K562 (cell line): Measurements from ENCODE around the gene GRB2.

Experiments used
- CEBPB ChIP-seq: fragments of 450-650 bp; IDR thresholded peaks from 2 replicates; pipeline ENCODE4 v1.6.1; 2016; ENCODE audit warnings: missing genetic modification characterization, missing compliant biosample characterization
- EP400 ChIP-seq: fragments of 450-650 bp; IDR thresholded peaks from 2 replicates; pipeline ENCODE4 v1.6.1; 2017; ENCODE audit warnings: antibody characterized with exemption, mild to moderate bottlenecking, moderate library complexity
- EZH2 ChIP-seq: IDR thresholded peaks from 2 replicates; pipeline ENCODE4 v1.6.1; 2012; ENCODE audit warnings: low read depth, mild to moderate bottlenecking, inconsistent platforms, low read length, borderline replicate concordance
- HMG20A ChIP-seq: fragments of 450-650 bp; formaldehyde crosslinking; conservative IDR thresholded peaks from 2 replicates; pipeline ENCODE4 v1.4.0; 2020; ENCODE audit warnings: mild to moderate bottlenecking, mixed read lengths
- IFI16 ChIP-seq: fragments of 250-450 bp; sonication (Bioruptor Pico); IDR thresholded peaks from 2 replicates; pipeline ENCODE4 v2.1.2; 2022; ENCODE audit warnings: mild to moderate bottlenecking, inconsistent platforms
- IRF2 ChIP-seq: sonication (generic); formaldehyde crosslinking; IDR thresholded peaks from 2 replicates; pipeline ENCODE4 v1.8.1; 2022; ENCODE audit warnings: mild to moderate bottlenecking, missing genetic modification reagents
- POLR2A ChIP-seq: fragments of 450-650 bp; conservative IDR thresholded peaks from 2 replicates; pipeline ENCODE4 v1.6.1; 2016
- POLR2B ChIP-seq: fragments of 450-650 bp; IDR thresholded peaks from 2 replicates; pipeline ENCODE4 v1.6.1; 2018; ENCODE audit warnings: low read depth; ENCODE audit not compliant: partially characterized antibody
- TEAD1 ChIP-seq, 2 experiments: fragments of 450-650 bp in 1 of 2; sonication (generic) in 1 of 2; formaldehyde crosslinking; IDR thresholded peaks; 2 replicates each; pipeline versions ENCODE4 v1.4.0 to v1.8.0; 2020 to 2022; ENCODE audit warnings: mild to moderate bottlenecking in 2 of 2, missing genetic modification reagents in 1 of 2
- ZNF24 ChIP-seq: fragments of 450-650 bp; IDR thresholded peaks from 2 replicates; pipeline ENCODE4 v1.6.1; 2016
- ZNF282 ChIP-seq: sonication (generic); formaldehyde crosslinking; IDR thresholded peaks from 2 replicates; pipeline ENCODE4 v1.8.1; 2023; ENCODE audit warnings: missing genetic modification reagents
- ZNF589 ChIP-seq: fragments of 200-800 bp; sonication (Bioruptor generic); IDR thresholded peaks from 2 replicates; pipeline ENCODE4 v1.6.1; 2016; ENCODE audit warnings: low read depth, missing genetic modification characterization, missing compliant biosample characterization
- TF ChIP-seq, protein P1 (sequence below), 3 experiments: IDR thresholded peaks in 2 of 3; conservative IDR thresholded peaks in 1 of 3; 2 replicates each; pipeline ENCODE4 v1.5.1; 2011 to 2012; ENCODE audit warnings: low read length in 3 of 3, mild to moderate bottlenecking in 3 of 3, control low read depth in 2 of 3, improper control_type of control experiment in 1 of 3, inconsistent platforms in 1 of 3, low read depth in 1 of 3, mixed read lengths in 1 of 3, moderate library complexity in 1 of 3; ENCODE audit not compliant: insufficient read depth in 2 of 3
- TF ChIP-seq, protein P2 (sequence below): fragments of 250-450 bp; sonication (Bioruptor Pico); IDR thresholded peaks from 2 replicates; pipeline ENCODE4 v1.5.0; 2021; ENCODE audit warnings: mild to moderate bottlenecking, moderate library complexity

- TF ChIP-seq, protein P1, sequence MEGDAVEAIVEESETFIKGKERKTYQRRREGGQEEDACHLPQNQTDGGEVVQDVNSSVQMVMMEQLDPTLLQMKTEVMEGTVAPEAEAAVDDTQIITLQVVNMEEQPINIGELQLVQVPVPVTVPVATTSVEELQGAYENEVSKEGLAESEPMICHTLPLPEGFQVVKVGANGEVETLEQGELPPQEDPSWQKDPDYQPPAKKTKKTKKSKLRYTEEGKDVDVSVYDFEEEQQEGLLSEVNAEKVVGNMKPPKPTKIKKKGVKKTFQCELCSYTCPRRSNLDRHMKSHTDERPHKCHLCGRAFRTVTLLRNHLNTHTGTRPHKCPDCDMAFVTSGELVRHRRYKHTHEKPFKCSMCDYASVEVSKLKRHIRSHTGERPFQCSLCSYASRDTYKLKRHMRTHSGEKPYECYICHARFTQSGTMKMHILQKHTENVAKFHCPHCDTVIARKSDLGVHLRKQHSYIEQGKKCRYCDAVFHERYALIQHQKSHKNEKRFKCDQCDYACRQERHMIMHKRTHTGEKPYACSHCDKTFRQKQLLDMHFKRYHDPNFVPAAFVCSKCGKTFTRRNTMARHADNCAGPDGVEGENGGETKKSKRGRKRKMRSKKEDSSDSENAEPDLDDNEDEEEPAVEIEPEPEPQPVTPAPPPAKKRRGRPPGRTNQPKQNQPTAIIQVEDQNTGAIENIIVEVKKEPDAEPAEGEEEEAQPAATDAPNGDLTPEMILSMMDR (IDR thresholded peaks at IDR 0.05 in 2 of 3, conservative IDR thresholded peaks at IDR 0.05 in 1 of 3; ENCODE audit: insufficient read depth in 2 of 3, low read depth in 1 of 3, low read length in 3 of 3): no peak
- peak; percentile 69 for TF ChIP-seq POLR2A
- no peak for TF ChIP-seq ZNF282
- TF ChIP-seq HMG20A (CRISPR knock-in tag): no peak
- TF ChIP-seq IFI16 (CRISPR knock-in tag): no peak
- no peak for TF ChIP-seq CEBPB (tag)
- no peak for TF ChIP-seq ZNF589 (CRISPR knock-in tag)
- TF ChIP-seq EP400: no peak
- TF ChIP-seq IRF2: no peak
- no peak for TF ChIP-seq EZH2
- no peak for TF ChIP-seq POLR2B
- TF ChIP-seq ZNF24: no peak
- TF ChIP-seq, protein P2, sequence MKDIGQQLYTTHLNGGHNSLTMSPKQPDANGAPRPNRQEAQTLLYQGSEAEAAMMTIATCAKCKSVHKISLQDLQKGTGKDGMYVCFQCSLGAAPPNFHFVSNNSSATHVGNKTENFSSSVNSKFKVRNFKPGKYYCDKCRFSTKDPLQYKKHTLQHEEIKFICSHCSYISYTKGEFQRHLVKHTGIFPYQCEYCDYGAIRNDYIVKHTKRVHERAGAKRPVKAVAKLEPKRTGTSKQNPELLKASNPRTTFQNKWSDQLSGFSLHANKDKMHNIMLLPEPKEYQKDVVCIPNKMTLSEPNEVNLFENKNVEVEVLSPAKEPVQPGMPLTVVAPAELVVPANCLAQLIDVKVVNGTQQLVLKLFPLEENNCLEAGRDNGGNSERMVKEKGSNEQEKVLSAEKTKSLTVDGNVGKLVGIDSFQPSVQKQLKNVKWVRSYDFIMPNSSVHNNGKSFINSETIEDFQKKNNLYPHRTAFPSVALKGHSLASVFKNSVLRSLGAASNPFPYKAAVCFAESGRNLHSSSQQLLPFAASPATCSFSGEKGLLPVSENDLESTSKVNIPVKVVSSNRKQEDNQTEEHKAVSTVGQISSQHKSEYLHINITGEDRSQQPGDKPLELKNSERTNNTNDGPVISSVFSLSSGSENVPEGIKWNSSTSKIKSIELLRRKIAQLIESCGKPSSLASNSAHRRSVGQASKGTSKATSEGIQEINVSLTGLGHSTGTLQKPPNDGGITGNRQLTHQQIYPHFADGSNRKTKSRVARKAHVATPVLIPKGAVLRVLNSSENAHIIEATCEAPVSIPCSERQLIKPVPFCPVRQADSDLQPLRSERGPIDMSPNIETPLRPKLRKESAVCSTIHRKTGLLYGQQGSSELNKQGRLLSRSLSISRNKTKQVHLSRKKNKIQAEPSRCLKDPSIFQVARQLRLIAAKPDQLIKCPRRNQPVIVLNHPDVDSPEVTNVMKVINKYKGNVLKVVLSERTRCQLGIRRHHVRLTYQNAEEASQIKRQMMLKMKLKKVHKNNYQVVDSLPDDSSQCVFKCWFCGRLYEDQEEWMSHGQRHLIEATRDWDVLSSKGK (CRISPR knock-in tag): no peak
- no peak for TF ChIP-seq TEAD1 (CRISPR knock-in tag; IDR thresholded peaks at IDR 0.05)
These were observed 133.3 kb downstream of the GRB2 start for GRCh38 chr17:75271955-75272847.
